GM23248 (cell line): ENCODE measurements around the gene CRLF2. TPM values are rescaled to one million over a fixed set of nuclear protein-coding genes. Genes with fewer than 3 reads are reported as not detected.

ENCODE experiments used
- DNase-seq: peaks from one replicate; pipeline ENCODE4 v3.0.0-alpha.2; 2015
- H2AFZ ChIP-seq: fragments of 200-600 bp; sonication (generic); 2 replicates; pipeline ENCODE4 v1.6.1; 2016; ENCODE audit warnings: antibody characterized with exemption
- H3F3A ChIP-seq: fragments of 200-600 bp; sonication (generic); 2 replicates; pipeline ENCODE4 v1.6.1; 2016; ENCODE audit warnings: mild to moderate bottlenecking, antibody characterized with exemption, mixed run types; ENCODE audit not compliant: insufficient read depth
- H3K27ac ChIP-seq: fragments of 200-600 bp; sonication (generic); 2 replicates; pipeline ENCODE4 v1.5.1; 2016; ENCODE audit warnings: mild to moderate bottlenecking
- H3K27me3 ChIP-seq: fragments of 200-600 bp; sonication (generic); replicated peaks from 2 replicates; pipeline ENCODE4 v1.6.1; 2016; ENCODE audit warnings: mild to moderate bottlenecking; ENCODE audit not compliant: insufficient read depth
- H3K36me3 ChIP-seq: fragments of 200-600 bp; sonication (generic); 2 replicates; pipeline ENCODE4 v1.6.1; 2016; ENCODE audit warnings: low read depth, mild to moderate bottlenecking
- H3K4me1 ChIP-seq: fragments of 200-600 bp; sonication (generic); 2 replicates; pipeline ENCODE4 v1.6.1; 2016; ENCODE audit warnings: mild to moderate bottlenecking; ENCODE audit not compliant: insufficient read depth
- H3K4me2 ChIP-seq: fragments of 200-600 bp; sonication (generic); one replicate; pipeline ENCODE4 v1.6.1; 2016; ENCODE audit warnings: mild to moderate bottlenecking; ENCODE audit not compliant: unreplicated experiment
- H3K4me3 ChIP-seq: fragments of 200-600 bp; sonication (generic); 2 replicates; pipeline ENCODE4 v1.5.1; 2016; ENCODE audit warnings: mild to moderate bottlenecking
- H3K79me2 ChIP-seq: fragments of 200-600 bp; sonication (generic); 2 replicates; pipeline ENCODE4 v1.6.1; 2016; ENCODE audit warnings: mild to moderate bottlenecking; ENCODE audit not compliant: insufficient read depth
- H3K9ac ChIP-seq: fragments of 200-600 bp; sonication (generic); 2 replicates; pipeline ENCODE4 v1.6.1; 2016; ENCODE audit warnings: mild to moderate bottlenecking
- H3K9me2 ChIP-seq: fragments of 200-600 bp; sonication (generic); 2 replicates; pipeline ENCODE4 v1.6.1; 2016; ENCODE audit warnings: mixed run types, mild to moderate bottlenecking, moderate library complexity; ENCODE audit not compliant: insufficient read depth
- H3K9me3 ChIP-seq: fragments of 200-600 bp; sonication (generic); one replicate; pipeline ENCODE4 v1.6.1; 2017; ENCODE audit warnings: low read depth
- H4K20me1 ChIP-seq: fragments of 200-600 bp; sonication (generic); 2 replicates; pipeline ENCODE4 v1.6.0; 2016; ENCODE audit not compliant: insufficient read depth
- EZH2 ChIP-seq: fragments of 200-600 bp; sonication (generic); IDR thresholded peaks from 2 replicates; pipeline ENCODE4 v1.6.1; 2018; ENCODE audit warnings: antibody characterized with exemption, mild to moderate bottlenecking; ENCODE audit not compliant: insufficient read depth, poor library complexity, severe bottlenecking
- EZH2phosphoT487 ChIP-seq: fragments of 200-600 bp; sonication (generic); IDR thresholded peaks from 2 replicates; pipeline ENCODE4 v1.6.1; 2018; ENCODE audit warnings: antibody characterized with exemption, moderate library complexity, mild to moderate bottlenecking, low read depth; ENCODE audit not compliant: insufficient read depth
- WGBS, 2 experiments: methylation state at CpG; one replicate each; pipeline ENCODE4 v1.1.6; 2015 to 2017; ENCODE audit warnings: low lambda C conversion rate in 2 of 2, low coverage in 1 of 2; ENCODE audit errors: missing lambda C conversion rate in 2 of 2; 5-methylcytosine and 5-hydroxymethylcytosine counted together
- in situ Hi-C: fragments of 300-500 bp; cut with MboI; formaldehyde crosslinking; loops from 2 replicates; pipeline ENCODE4 v1.15.0; 2020
- polyA plus RNA-seq: library from polyadenylated mRNA; unstranded; fragments of >200 nt; fragmentation: Nextera tagmentation; extraction: Ambion mirVana; gene quantifications from 2 replicates; pipeline ENCODE4 v1.2.1, GENCODE V29; 2016
- total RNA-seq: library from RNA; depleted of rRNA; stranded (reverse); fragments of >200 nt; shearing (Covaris generic); gene quantifications from 2 replicates; pipeline ENCODE4 v1.2.3, GENCODE V29; 2014

Gene CRLF2
- total and polyA plus RNA-seq, 2 experiments from 2014 or later: not detected

- H3K9me3 ChIP-seq: no peaks in the 10 kb centered on the region
- no peaks in the 10 kb centered on the region for H3F3A ChIP-seq
- TF ChIP-seq EZH2: no peak
- TF ChIP-seq EZH2phosphoT487: no peak
- no peaks in the 10 kb centered on the region for H3K27me3 ChIP-seq
- DNase-seq: no peak
- no peak overlapping the region for H3K4me3 ChIP-seq
- no peak overlapping the region for H3K9ac ChIP-seq
- WGBS, 2 experiments: 58% methylated on average over 4 of the region's 4 CpGs
- in situ Hi-C loops: no loop called here
- H3K9me2 ChIP-seq: no peaks in the 10 kb centered on the region
- H2AFZ ChIP-seq: no peak overlapping the region
- H3K36me3 ChIP-seq: no peaks in the 10 kb centered on the region
- H3K27ac ChIP-seq: no peak overlapping the region
- no peaks in the 10 kb centered on the region for H3K79me2 ChIP-seq
- no peaks in the 10 kb centered on the region for H4K20me1 ChIP-seq
- no peaks in the 10 kb centered on the region for H3K4me1 ChIP-seq
- no peak overlapping the region for H3K4me2 ChIP-seq
Observed at GRCh38 chrX:1218286-1218685, 5.8 kb upstream of the CRLF2 start.

- Histone ChIP-seq H3K36me3 (no peaks in the 10 kb centered on the region), H4K20me1 (no peaks in the 10 kb centered on the region), H2AFZ (no peak overlapping the region), H3K9ac (no peak overlapping the region), H3K4me2 (no peak overlapping the region), H3K4me3 (no peak overlapping the region), H3K79me2 (no peaks in the 10 kb centered on the region), H3K4me1 (no peaks in the 10 kb centered on the region), H3K9me2 (no peaks in the 10 kb centered on the region), H3K27me3 (no peaks in the 10 kb centered on the region), H3K27ac (no peak overlapping the region), H3F3A (no peaks in the 10 kb centered on the region), H3K9me3 (no peaks in the 10 kb centered on the region)
- 41 to 51% methylated on average over 10 of the region's 10 CpGs for WGBS, 2 experiments
- no peak for DNase-seq
- no peak for TF ChIP-seq EZH2phosphoT487
- TF ChIP-seq EZH2: no peak
- in situ Hi-C loops: no loop called here
Observed at GRCh38 chrX:1215123-1215823, 2.8 kb upstream of the CRLF2 start.

DNA sequence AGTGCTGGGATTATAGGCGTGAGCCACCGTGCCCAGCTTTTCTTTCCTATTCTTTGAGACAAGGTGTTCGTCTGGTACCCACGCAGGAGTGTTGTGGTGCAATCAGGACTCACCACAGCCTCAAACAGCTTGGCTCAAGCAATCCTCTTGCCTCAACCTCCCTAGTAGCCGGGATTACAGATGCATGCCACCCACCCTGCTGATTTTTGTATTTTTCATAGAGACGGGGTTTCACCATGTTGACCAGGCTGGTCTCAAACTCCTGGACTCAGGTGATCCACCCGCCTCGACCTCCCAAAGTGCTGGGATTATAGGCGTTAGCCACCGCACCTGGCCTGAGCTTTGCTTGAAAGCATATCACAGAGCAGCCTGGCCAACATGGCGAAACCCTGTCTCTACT, 1.5 kb upstream of the CRLF2 start:
- Histone ChIP-seq H3K27me3 (no peaks in the 10 kb centered on the region), H3K4me1 (no peaks in the 10 kb centered on the region), H3K9ac (no peak overlapping the region), H3K36me3 (no peaks in the 10 kb centered on the region), H3K4me3 (no peak overlapping the region), H2AFZ (no peak overlapping the region), H3K79me2 (no peaks in the 10 kb centered on the region), H3F3A (no peaks in the 10 kb centered on the region), H3K27ac (no peak overlapping the region), H3K9me3 (no peaks in the 10 kb centered on the region), H3K4me2 (no peak overlapping the region), H3K9me2 (no peaks in the 10 kb centered on the region), H4K20me1 (no peaks in the 10 kb centered on the region)
- in situ Hi-C loops: no loop called here
- WGBS, 2 experiments: 41 to 50% methylated on average over 11 of the region's 11 CpGs
- DNase-seq: no peak
- no peak for TF ChIP-seq EZH2

DNA sequence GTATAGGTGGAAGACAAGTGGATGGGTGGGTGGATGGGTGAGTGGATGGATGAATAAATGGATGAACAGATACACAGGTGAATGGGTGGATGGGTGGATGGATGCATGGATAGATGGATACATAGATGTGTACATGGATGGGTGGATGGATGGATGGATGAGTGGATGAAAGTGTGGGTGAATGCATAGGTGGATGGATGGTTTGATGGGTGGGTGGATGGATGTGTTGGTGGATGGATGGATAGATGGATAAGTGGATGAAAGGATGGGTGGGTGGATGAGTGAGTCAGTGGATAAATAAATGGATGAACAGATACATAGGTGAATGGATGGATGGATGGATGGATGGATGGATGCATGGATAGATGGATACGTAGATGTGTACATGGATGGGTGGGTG, 1.6 kb downstream of the CRLF2 start:
- no peaks in the 10 kb centered on the region for H3F3A ChIP-seq
- no peaks in the 10 kb centered on the region for H3K79me2 ChIP-seq
- TF ChIP-seq EZH2phosphoT487 (no peak), EZH2 (no peak)
- no peak overlapping the region for H2AFZ ChIP-seq
- no peak overlapping the region for H3K27ac ChIP-seq
- no peak for DNase-seq
- H4K20me1 ChIP-seq: no peaks in the 10 kb centered on the region
- no peaks in the 10 kb centered on the region for H3K9me2 ChIP-seq
- no peaks in the 10 kb centered on the region for H3K36me3 ChIP-seq
- H3K9ac ChIP-seq: no peak overlapping the region
- no peaks in the 10 kb centered on the region for H3K9me3 ChIP-seq
- no peaks in the 10 kb centered on the region for H3K27me3 ChIP-seq
- 52% methylated on average over 1 of the region's 1 CpG; no CpG with 5 or more reads in 1 of the 2 experiments for WGBS, 2 experiments
- in situ Hi-C loops: no loop called here
- H3K4me2 ChIP-seq: no peak overlapping the region
- H3K4me1 ChIP-seq: no peaks in the 10 kb centered on the region
- H3K4me3 ChIP-seq: no peak overlapping the region
